ENCODE data around the gene SLC35B3.
"Not testable (repeated sequence)": the region's sequence is repeated elsewhere in the genome, so short reads cannot be mapped to it uniquely, and the experiment has no call there.

Gene SLC35B3

DNA sequence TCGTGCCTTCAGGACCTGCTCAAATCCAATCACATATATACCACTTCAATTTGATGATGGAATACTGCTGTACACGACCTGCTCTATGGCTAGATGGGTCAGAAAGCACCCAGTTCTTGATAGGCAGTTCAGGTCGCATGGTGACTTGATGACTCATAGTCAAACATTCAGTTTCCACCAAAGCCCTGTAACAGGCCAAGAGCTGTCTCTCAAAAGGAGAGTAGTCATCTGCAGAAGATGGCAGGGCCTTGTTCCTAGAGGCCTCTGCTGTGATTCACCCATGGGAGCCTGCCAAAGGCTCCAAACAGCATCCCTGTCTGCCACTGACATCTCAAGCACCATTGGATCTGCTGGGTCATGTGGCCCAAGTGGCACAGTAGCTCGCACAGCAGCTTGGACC is 29.4 kb downstream of the SLC35B3 start:
- DNase-seq, result not testable (repeated sequence)

DNA sequence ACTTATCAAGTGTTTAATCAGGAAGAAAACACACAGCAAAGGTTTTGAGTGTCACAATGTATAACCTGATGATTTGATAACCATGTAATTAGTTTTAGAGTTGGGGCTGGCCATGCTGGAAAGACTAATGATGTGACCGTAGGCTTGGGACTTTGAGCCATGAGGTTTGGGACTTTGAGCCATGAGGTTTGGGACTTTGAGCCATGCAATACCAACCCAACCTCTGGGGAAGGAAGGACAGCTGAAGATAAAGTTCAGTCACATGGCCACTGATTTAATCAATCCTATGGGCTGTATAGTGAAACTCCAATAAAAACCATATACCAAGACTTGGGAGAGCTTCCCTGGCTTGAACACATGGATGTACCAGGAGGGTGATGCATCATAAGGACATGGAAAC is 32.8 kb downstream of the SLC35B3 start:
- DNase-seq, result no peak

DNA sequence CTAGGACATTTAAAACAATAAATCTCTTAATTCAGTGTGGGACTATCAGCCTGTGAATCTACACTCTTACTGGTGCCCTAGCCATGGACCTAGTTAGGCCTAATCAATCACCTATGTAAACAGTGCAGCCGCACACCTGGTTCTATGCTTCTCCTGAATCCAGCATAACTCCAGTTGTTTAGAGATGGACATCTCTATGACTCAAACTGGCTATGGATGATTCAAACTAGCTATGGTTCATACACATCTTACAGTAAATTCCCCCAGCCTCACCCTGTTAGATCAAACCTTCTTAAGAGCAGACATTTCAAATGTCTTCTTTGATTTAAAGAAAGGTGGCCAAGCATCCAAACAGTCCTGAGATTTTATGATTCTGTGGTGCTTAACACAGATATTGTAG is 34.7 kb downstream of the SLC35B3 start:
- DNase-seq, result no peak

- no peak for DNase-seq
Measured at GRCh38 chr6:8392569-8392968, 42.8 kb downstream of the SLC35B3 start.

DNA sequence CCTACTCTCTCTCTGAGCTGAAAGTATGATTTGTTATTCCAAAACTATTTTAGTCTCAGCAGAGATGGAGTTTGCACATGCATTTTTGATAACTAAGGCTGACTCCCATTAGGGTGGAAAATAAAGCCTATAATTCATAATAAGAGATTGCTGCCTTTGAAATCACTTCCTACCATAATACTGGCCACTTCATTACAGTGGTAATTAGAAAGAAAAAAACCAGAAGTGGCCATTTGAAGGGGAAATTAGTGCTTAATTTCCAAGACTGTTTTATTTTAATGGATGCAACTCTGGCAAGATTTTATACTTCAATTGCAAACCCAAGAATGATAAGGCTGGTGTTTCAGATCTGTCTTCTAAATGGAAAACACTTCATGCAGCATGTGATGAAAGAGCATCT is 43.4 kb downstream of the SLC35B3 start:
- DNase-seq, result no peak

GRCh38 chr6:8389036-8389818 is 46.1 kb downstream of the SLC35B3 start:
- DNase-seq, result no peak

- DNase-seq, result no peak
Measured at GRCh38 chr6:8387942-8388437, 47.4 kb downstream of the SLC35B3 start.

GRCh38 chr6:8383584-8383983 is 51.8 kb downstream of the SLC35B3 start:
- DNase-seq, result no peak

- no peak for DNase-seq
Measured at GRCh38 chr6:8382434-8382833, 52.9 kb downstream of the SLC35B3 start.

DNA sequence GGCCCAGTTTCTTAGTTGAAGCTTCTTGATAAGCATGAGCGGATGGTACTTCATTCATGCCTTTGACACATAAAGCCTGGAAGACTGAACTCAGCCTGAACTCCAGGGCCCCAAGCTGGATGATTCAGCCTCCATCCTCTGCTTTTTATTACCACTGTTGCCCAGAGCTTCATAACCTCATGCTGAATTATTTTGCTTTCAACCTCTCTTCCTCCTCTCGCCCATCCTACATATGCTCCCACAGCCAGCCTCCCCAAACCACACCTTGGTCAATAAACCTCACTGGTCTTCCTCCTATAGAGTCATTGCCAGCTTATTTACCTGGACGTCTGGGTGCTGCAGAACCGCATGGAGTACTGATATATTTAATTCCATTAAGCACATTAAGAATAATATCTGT is 59.4 kb downstream of the SLC35B3 start:
- no peak for DNase-seq
